GM18870 (cell line): ENCODE data around the gene MRPS17.
"Not testable (repeated sequence)": the region's sequence is repeated elsewhere in the genome, so short reads cannot be mapped to it uniquely, and the experiment has no call there.

ENCODE experiments used
- ATAC-seq: cut with Tn5 transposase; IDR thresholded peaks from one replicate; pipeline ENCODE4 v1.9.1; 2021; ENCODE audit warnings: moderate library complexity; ENCODE audit not compliant: unreplicated experiment

MRPS17 gene

DNA sequence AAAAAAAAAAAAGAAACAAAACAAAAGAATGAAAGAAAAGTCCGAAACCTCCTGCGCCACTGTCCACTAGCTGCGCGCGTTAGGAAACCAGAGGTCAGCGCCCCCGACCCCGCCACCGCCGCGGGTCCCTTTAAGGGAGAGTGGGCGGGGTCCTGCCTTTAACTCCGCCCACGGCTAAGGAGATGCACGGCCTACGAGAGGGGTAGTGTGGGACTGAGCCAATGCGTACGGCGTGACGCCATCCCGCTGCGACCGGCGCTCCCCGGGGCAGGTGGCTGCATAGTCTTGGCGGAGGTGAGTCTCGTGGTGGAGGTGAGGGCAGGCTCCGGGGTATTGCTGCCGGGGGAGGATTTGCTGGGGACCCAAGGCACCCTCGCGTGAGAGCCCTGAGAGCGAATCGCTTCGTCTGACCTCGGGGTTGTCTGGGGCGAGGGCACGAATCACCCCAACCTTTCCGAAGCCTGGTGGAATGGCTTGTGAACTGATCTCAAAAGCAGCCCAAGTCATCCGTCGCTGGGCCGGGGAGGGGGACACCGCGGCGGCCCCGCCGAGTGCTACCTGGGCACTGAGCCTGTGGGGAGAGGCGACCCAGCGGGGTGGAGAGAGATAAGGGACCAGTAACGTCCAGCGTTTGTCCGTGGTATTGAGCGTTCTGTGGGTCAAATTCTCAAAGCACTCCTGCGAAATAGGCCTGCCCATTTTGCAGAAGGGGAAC, at the start of gene MRPS17:
TSS of gene MRPS17 (plus strand) at position 241 of the 715 bp plus-strand sequence. CDS start 1,319 bp downstream, outside the sequence.
- peak; percentile 100 for ATAC-seq

GRCh38 chr7:55903985-55904759, 47.5 kb upstream of the MRPS17 start:
- ATAC-seq = peak; percentile 96

DNA sequence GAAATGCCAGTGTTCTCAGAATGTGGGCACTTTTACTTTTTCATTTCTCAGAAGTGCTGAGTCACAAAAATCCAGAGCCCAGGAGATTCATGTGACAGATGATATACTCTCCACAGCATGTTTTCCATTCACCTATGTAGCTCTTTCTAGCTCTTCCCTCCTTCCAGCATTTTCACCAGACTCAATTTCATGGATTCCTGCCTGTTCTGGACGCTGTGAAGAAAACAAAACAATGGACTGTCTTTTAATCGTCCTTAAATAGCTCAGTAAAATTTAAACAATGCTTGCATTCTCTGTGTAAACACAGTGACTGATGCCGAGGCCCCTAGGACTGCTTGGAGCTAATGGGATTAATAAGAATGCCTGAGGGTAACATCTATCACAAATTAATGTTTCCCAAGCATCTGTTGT, 38.9 kb upstream of the MRPS17 start:
- no peak for ATAC-seq

- ATAC-seq = no peak
These were observed 33.9 kb upstream of the MRPS17 start for GRCh38 chr7:55917771-55918170.

- no peak for ATAC-seq
These were observed 23.5 kb upstream of the MRPS17 start for GRCh38 chr7:55928006-55928767.

- ATAC-seq = no peak
These were observed 20.1 kb upstream of the MRPS17 start for GRCh38 chr7:55931421-55932151.

GRCh38 chr7:55939514-55940123, 12.1 kb upstream of the MRPS17 start:
- ATAC-seq = no peak

DNA sequence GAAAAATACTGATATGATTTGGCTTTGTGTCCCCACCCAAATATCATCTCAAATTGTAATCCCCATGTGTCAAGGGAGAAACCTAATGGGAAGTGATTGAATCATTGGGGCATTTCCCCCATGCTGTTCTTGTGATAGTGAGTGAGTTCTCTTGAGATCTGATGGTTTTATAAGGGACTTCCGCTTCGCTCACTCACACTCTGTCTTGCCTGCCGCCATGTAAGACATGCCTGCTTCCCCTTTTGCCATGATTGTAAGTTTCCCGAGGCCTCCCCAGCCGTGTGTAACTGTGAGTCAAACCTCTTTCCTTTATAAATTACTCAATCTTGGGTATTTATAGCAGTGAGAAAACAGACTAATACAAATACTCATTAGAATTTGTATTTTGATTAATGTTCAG, 5.1 kb upstream of the MRPS17 start:
- no peak for ATAC-seq

GRCh38 chr7:55952352-55952671, 635 bp downstream of the MRPS17 start:
- not testable (repeated sequence) for ATAC-seq

DNA sequence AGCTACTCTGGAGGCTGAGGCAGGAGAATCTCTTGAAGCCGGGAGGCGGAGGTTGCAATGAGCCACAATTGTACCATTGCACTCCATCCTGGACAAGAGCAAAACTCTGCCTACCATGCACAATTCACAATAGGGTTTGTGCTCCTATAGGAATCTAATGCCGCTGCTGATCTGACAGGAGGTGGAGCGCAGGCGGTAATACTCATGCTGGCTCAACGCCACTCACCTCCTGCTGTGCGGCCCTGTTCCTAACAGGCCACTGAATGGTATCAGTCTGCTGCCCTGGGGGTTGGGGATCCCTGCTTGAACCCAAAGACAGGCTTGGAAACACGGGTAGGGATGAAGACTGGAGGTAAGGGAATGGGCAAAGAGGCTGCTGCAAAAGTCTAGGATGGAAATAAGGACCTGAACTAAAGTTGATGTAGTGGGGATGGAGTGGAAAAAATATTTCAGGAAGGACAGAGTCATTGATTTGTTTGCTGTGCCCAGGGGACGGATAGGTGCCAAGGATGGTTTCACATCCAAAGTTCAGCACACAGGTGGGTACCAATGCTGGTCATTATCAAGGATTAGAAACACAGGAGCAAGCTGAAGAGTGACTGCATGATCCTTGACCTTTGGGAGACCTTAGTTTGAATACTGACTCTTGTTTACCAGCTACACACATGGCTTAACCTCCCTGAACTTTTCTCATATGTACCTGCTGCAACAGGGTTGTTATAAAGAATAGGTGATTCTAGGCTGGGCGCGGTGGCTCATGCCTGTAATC, 2.2 kb downstream of the MRPS17 start:
- no peak for ATAC-seq

- ATAC-seq = no peak
These were observed 5.5 kb downstream of the MRPS17 start for GRCh38 chr7:55957190-55957589.

DNA sequence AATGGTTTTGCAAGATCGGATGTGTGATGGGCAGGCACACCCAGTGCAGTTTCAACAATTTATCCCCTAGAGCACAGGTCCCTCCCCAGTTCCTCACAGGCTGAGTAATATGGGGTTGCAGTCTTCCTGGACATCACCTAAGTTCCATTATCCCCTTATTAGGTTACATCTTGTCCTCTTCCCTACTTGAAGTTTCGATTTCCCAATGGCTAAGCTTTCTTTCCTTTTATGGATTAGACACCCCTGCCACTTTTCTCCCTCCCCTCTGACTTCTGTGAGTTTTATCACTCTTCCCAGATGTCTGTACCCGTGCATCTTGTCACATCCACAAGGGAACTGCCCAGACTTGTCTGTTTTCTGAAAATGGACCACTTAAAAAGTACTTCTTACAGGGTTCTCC, 10.3 kb downstream of the MRPS17 start:
- no peak for ATAC-seq

GRCh38 chr7:55963584-55964168, 12.0 kb downstream of the MRPS17 start:
- ATAC-seq = no peak

DNA sequence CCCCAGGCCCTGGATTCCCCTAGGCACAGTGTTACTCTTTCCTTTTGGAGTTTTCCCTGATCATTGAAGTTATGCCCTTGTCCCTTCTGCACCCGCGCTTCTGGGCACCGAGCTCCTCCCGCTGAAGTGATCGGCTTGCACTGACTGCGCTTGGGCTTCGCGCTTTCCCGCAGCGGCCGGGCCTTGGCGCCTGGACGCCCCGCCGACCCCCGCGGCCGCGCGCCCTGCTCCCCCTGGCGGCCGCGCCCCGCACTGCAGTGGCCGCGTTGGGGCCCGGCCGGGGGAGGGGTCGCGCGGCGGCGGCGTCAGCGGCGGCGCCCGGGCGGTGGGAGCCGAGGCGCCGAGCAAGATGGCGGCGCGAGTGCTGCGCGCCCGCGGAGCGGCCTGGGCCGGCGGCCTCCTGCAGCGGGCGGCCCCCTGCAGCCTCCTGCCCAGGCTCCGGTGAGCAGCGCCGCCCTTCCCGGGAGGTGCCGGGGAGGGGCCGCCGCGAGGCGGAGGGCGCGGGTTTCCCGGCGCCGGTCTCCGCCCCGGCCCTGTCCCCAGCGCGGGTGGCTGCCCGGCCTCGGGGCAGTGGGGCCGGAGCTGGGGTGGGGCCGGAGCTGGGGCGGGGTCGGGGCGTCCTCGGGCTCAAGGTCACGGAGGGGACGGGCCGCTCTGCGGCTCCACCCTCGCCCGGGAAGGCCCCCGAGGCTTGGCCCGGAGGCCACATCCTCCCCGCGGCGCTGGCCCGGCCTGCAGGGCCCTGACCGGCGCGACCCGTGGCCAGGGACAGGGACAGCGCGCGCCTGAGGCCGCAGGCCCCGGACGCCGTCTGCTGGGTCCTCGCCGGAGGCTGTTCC, 12.8 kb downstream of the MRPS17 start, which contains the start of gene NIPSNAP2:
TSS of gene NIPSNAP2 (plus strand) at position 325 of the 839 bp plus-strand sequence. CDS start at position 350, 25 bp downstream.
- peak; percentile 56 for ATAC-seq

- peak; percentile 38 for ATAC-seq
These were observed 13.4 kb downstream of the MRPS17 start for GRCh38 chr7:55965100-55965470.

DNA sequence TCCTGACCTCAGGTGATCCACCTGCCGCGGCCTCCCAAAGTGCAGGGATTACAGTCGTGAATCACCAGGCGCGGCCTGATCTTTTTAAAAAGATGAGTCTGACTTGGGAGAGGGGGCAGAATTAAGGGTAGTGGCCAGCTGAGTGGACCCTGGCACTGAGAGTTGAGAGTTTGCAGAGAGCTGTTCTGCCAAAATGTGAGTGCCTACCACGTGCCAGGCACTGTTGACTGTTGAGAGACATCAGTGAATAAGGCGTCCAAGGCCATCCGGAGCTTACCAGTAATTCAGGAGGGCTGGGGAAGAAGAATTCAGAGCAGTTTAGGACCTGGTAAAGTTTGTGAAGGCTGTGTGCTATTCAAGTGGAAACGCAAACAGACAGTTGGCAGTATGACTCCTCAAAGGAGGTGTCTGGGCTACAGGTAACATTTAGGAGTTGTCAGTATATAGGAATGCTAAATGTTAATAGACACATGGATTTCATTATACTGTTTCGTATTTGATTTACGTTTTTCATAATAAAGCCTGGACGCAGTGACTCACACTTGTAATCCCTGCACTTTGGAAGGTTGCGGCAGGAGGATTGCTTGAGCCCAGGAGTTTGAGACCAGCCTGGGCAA, 14.2 kb downstream of the MRPS17 start:
- ATAC-seq = no peak

- no peak for ATAC-seq
These were observed 15.2 kb downstream of the MRPS17 start for GRCh38 chr7:55966851-55967250.

- no peak for ATAC-seq
These were observed 17.7 kb downstream of the MRPS17 start for GRCh38 chr7:55969391-55969790.
